SH-SY5Y (cell line): ENCODE measurements around the gene MRAS.

Experiments
- GATA2 ChIP-seq: IDR thresholded peaks from 2 replicates; pipeline ENCODE4 v1.6.1; 2011; ENCODE audit warnings: mild to moderate bottlenecking, low read depth, low read length
- GATA3 ChIP-seq: IDR thresholded peaks from 2 replicates; pipeline ENCODE4 v1.6.1; 2011; ENCODE audit warnings: low read depth, mild to moderate bottlenecking, low read length, moderate library complexity

DNA sequence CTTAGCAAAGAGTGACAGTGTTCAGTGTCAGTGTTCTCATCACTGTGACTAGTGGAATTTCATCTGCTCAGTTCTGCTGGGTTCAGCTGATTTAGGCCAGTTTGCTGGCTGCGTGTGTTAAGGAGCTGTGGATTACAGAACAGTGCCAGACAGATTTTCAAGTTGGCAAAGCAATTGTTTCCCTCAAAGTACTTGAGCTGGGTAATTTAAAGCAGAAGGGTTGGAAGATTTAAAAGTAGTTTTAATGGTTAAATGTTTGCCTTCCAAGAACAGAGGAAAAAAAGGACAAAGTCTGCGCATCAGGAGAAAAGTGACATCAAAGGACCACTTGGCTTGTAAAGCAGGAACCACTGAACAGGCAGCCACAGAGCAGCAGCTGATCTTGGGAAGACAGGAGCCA, 94.7 kb downstream of the MRAS start:
- no peak for TF ChIP-seq GATA2
- no peak for TF ChIP-seq GATA3
